ENCODE data around the gene POGLUT2. TPM values are rescaled to one million over a fixed set of nuclear protein-coding genes. Genes with fewer than 3 reads are reported as not detected.
A peak's percentile ranks its signal among the peaks of the same experiment; 100 is the strongest.

POGLUT2 gene
- total RNA-seq, 2 donors from 2014 or later: 0.79 to 1.1 TPM

DNA sequence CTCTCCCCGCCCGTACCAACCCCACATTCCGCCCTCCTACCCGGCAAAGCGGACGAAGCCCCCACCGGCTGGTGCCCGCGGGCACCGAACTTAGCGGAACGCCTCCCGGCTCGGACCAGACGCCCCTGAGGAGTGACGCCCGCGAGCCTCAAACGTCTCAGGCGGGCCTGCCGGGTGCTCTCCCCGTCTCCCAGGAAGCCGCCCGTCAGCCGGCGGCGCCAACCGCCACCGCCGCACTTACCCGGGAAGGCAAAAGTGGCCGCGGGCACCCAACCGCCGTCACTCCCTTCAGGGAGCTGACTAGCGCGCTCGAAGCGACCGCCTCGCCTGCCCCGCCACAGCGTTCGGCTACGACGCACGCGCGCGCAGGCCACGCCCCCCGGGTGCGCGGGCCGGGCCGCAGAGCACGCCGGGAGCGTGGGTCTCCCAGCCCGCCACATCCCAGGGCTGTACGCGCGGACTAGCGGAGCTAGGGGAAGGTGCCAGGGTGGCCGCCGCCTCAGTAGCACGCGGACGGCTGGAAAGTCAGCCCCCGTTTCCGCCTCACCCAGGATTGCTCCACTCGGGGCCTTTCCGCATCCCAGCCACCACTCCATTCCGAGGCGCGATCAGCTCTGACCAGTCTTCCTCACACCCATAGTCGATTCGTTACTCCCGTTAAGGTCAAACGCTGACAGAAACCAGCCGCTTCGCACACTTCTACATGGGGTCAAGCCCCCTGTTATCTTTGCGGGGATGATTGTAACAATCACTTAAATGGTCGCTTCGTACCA, 25.1 kb downstream of the POGLUT2 start, which contains the start of gene TEX30:
TEX30 (minus strand) TSS at position 346 of the 773 bp plus-strand sequence. CDS start 3,760 bp downstream, outside the sequence.
- ATAC-seq: peak; percentile 99
- intact Hi-C loops (cut with DNase I, micrococcal nuclease): no loop called here
- peak; percentile 77 to 88 for DNase-seq

DNA sequence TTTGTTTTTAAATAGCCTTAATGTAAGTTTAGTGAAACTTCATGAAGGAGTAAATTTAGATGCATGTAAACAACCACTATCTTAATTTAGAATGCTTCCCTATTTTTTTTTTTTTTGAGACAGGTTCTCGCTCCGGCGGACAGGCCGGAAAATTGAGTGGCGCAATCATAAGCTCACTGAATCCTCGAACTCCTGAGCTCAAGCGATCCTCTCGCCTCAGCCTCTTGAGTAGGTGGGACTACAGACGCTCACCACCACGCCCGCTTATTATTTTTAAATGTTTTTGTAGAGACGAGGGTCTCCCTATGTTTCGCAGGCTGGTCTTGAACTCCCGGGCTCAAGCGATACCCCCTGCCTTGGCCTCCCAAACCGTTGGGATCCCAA, 26.7 kb downstream of the POGLUT2 start:
- DNase-seq (no peak), ATAC-seq (no peak)
- intact Hi-C loops (cut with DNase I, micrococcal nuclease): no loop called here

DNA sequence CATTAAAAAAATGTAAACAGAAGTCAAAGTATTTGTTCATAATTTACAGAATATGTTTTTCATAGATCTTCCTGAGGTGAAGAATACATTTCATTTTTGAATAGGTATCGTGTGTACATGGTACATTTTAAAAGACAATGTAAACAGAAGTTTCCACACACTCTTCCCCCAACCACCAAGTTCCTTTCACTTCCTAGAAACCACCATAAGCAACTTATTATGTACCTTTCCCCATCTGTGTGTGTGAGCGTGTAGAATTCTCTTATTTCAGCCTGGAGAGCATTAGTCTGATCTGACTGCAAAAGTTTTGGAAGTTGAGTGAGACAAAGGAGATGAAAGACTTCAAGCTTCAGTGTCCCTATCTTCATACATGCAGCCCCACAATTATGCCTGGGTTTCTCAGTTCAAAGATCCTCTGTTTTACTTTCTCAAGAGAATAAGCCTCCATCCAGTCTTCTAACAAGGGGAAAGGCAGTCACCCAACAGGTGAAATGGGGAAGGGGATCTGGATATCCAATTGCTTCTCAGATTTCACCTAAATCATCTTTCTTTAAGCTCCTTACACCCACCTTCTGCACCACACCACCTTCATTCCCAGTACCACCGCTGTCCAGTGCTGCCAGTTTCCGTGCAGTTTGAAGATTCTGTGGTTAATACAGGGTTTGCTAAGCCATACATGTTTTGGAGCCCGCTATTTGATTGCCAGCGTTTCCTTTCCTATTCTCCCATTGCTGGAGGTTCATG, 27.3 kb downstream of the POGLUT2 start:
- ATAC-seq: no peak

DNA sequence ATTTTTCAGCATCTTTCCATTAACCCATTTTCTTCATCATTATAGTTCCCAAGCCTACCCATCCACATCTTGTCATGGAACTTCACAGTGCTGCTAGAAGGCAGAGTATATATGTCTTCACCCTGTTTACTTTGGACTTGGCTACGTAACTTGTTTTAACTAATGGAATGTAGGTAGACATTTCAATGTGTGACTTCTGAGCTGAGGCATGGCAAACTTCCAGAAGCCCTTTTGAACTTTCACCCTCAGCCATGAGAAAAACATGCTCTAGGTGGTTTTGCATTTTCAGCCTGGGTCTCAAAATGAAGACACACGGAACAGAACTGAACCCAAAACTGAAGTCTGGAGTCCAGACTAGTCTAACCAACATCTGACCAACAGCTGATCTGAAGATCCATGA, 28.3 kb downstream of the POGLUT2 start:
- DNase-seq: no peak
- no peak for ATAC-seq

More for the DNA sequence above, 27.3 kb downstream of the POGLUT2 start:
- DNase-seq: no peak
- intact Hi-C loops (cut with DNase I, micrococcal nuclease): no loop called here

DNA sequence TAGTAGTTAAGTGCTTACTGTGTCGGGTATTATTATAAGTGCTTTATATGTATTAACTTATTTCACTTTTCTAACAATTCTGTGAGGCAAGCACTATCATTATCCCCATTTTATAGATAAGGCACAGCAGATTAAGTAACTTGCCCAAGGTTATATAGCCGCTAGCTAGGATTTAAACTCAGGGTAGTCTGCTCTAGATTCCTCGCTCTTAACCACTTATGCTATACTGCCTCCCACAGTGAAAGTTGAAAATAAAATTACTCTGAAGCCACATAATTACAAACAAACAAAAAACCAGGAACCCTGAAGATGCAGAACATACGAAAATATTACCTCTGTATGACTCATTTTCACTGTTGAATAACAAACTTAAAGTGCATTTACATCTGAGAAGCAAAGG, 29.1 kb downstream of the POGLUT2 start:
- DNase-seq: no peak
- intact Hi-C loops (cut with DNase I, micrococcal nuclease): no loop called here
- no peak for ATAC-seq

More for the DNA sequence above, 28.3 kb downstream of the POGLUT2 start:
- intact Hi-C loops (cut with DNase I, micrococcal nuclease): no loop called here

DNA sequence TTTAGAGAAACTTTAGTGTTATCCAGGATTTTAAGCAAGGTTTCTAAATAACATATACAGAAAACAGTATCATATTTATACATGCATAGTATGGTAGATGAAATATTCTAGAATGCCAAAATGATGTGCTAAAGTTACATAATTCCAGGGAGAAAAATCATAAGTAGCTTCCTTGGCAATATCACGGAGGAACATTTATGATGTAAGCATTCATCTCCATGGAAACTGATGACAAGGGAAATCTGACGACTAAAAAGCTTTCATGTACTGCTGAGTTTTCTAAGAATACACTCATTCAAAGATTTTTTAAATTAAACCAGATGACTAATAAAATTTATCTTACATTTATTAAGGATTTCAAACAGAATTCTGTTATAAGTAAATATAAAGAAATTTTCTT, 29.9 kb downstream of the POGLUT2 start:
- ATAC-seq: no peak
- DNase-seq: no peak
- intact Hi-C loops (cut with DNase I, micrococcal nuclease): no loop called here

DNA sequence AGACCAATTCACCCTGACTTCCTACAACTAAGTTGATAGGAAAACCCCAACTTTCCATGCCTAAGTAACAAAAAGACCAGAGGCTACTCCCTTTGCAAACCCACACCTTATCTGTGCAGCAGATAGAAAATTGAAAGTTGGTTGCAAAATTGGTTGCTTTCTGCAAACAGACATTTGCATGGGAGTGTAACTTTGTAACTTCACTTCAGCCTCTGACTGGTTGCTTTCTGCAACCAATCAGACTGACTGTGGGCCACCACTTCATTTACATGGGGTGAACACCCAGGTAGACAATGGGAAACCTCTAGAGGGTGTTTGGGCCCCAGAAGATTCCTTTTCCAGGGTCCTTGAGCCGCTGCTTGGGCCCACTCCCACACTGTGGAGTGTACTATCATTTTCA, 35.0 kb downstream of the POGLUT2 start:
- ATAC-seq (no peak), DNase-seq (no peak)
- intact Hi-C loops (cut with DNase I, micrococcal nuclease): no loop called here

DNA sequence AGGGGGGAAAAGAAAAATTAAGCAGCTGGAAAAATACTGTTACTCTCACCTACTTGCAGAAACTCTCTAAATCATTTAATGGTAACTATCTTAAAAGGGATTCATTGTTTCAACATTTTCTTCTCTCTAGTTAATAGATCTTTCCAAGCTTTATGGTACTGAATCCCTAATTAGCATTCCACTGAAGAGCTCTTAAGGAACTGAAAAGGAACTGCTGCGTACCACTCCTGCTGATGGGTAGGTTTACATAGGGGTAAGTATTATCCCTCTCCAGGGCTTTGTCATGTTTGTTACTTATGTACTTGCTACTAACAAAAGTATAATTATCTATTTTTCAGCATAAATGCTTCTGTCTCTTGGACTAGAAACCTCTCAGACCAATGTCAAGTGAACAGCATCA, 37.7 kb downstream of the POGLUT2 start:
- no peak for ATAC-seq
- intact Hi-C loops (cut with DNase I, micrococcal nuclease): no loop called here
- no peak for DNase-seq

DNA sequence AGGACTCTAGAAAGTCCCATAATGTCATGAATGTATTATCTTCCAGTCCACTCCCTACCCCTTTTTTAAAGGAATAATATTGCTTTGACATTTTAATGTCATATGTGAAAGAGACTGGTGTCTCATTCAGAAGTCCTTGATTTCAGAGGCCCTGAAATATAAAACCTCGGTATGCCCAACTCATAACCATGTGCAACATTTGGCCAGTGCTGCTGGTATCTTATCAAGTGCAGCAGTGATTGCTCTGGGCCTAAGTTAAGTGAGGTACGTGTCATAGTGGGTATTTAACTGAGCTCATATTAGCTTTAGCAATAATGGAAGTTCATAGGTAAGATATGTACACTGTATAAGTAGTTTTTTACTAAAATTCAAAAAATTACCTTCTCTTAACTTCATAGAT, 39.9 kb downstream of the POGLUT2 start:
- intact Hi-C loops (cut with DNase I, micrococcal nuclease): no loop called here
- no peak for ATAC-seq
- no peak for DNase-seq

DNA sequence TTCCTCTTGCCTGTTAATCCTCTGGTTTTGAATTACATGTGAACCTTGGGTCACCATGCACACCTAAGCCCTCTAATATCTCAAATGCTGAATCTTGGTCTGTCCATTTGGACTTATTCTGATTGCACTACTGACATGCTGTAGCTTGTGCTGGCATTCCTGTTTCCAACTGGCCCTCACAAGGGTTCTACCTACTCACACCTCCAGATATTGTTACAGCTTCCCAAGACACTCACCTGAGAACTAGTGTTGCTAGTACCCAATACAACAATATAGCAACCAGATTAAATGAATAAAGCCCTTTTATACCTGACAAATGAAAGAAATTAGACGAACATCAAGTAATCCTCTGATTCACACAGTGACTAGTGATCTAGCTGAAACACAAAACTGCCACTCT, 41.8 kb downstream of the POGLUT2 start:
- intact Hi-C loops (cut with DNase I, micrococcal nuclease): no loop called here
- DNase-seq (no peak), ATAC-seq (no peak)

DNA sequence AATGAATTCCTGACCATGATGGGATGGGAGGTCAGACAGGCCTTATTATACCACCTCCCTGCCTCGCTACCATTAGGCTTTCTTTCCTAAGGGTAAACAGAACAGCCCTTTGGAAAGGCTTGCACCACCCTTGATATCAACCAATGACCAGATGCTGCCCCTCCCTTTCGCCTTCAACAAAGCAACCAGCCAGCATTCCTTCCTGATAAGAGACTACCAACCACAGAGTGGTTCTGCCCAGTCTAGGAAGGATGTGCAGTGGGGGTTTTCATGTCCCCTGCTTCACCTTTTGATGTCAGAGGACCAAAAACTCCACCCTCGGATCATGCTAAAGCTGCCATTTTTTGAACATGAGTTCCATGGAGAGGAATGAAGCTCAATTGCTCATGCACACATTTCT, 46.9 kb downstream of the POGLUT2 start:
- DNase-seq (no peak), ATAC-seq (no peak)
- intact Hi-C loops (cut with DNase I, micrococcal nuclease): no loop called here

DNA sequence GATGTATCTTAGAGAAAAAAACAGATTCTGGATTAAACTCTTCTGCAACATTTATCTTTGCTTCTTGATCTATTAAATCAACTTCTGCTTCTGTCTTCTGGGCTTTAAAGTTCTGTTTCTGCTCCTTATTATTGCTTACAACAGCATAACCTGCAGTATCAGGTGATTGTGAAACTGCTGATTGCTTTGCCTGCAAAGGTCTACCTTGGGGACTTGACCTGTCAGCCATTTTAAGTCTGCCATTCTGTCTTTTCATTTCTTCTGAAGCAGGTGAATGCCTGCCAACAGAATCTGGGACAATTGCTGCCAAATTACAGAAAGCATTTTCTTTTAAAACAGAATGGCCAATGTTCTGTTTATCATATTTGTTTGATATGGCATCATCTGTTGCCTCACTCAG, 56.3 kb downstream of the POGLUT2 start:
- ATAC-seq (no peak), DNase-seq (no peak)
- intact Hi-C loops (cut with DNase I, micrococcal nuclease): no loop called here

DNA sequence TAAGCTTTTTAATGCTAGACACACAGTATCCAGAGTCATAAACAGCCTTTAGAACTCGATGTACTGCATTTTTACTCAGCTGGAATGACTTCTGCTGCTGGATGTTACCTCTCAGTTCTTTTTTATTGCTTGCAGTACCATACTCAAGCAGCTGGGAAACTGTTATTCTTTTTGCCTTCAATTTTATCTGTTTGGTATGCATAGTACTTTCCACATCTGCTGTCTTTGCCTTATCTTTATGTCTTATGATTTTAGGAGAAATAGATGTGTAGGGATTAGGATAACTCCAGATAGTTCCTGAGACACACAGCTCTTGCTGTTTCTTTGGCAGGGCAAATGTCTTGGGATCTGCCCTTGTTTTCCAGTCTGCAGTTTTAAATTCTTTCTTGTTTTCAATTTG, 56.7 kb downstream of the POGLUT2 start:
- ATAC-seq (no peak), DNase-seq (no peak)
- intact Hi-C loops (cut with DNase I, micrococcal nuclease): no loop called here

Other genes starting within 250 kb of the POGLUT2 start
- gene TPP2, start 202.0 kb downstream of the POGLUT2 start, total RNA-seq: 10 to 100 TPM; 37.0 to 38.1 TPM
- not detected for gene METTL21C, start 103.9 kb downstream of the POGLUT2 start, total RNA-seq
- gene TEX30, start 25.2 kb downstream of the POGLUT2 start, total RNA-seq: 1 to 10 TPM; 3.8 to 4.0 TPM
- 10 to 100 TPM; 14.9 to 15.1 TPM for gene BIVM, start 143 bp upstream of the POGLUT2 start, total RNA-seq
- gene ERCC5, start 47.1 kb upstream of the POGLUT2 start, total RNA-seq: 10 to 100 TPM; 54.1 to 66.1 TPM

All from left colon (tissue), 2 donors.